Fibroblast of lung (primary cell): ENCODE data around the gene PAM.

Experiments
- EZH2 ChIP-seq: IDR thresholded peaks from 2 replicates; pipeline ENCODE4 v1.5.1; 2012; ENCODE audit warnings: low read length, control low read depth, mild to moderate bottlenecking; ENCODE audit errors: missing control alignments
- TF ChIP-seq, protein P1 (sequence below), 2 donors: IDR thresholded peaks in 1 of 2; conservative IDR thresholded peaks in 1 of 2; 1 replicate in 1 of 2; 2 replicates in 1 of 2; pipeline ENCODE4 v1.5.1; 2011 to 2012; ENCODE audit warnings: low read length in 2 of 2, control low read depth in 1 of 2, inconsistent platforms in 1 of 2, low read depth in 1 of 2, mild to moderate bottlenecking in 1 of 2

DNA sequence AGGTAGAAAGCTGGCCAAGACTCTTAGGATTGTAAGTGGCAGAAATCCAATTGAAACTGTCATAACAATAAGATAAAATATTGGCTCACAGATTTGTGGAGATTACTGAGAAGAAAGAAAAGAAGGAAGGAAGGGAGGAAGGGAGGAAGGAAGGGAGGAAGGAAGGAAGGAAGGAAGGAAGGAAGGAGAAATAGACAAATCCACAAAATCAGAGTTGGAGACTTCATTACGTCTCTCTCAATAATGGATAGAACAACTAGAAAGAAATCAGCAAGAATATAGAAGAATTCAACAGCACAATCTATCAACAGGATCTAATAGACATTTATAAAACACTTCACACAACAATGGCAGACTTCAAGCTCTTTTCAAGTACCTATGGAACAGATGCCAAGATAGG is 17.9 kb upstream of the PAM start:
- TF ChIP-seq, protein P1, sequence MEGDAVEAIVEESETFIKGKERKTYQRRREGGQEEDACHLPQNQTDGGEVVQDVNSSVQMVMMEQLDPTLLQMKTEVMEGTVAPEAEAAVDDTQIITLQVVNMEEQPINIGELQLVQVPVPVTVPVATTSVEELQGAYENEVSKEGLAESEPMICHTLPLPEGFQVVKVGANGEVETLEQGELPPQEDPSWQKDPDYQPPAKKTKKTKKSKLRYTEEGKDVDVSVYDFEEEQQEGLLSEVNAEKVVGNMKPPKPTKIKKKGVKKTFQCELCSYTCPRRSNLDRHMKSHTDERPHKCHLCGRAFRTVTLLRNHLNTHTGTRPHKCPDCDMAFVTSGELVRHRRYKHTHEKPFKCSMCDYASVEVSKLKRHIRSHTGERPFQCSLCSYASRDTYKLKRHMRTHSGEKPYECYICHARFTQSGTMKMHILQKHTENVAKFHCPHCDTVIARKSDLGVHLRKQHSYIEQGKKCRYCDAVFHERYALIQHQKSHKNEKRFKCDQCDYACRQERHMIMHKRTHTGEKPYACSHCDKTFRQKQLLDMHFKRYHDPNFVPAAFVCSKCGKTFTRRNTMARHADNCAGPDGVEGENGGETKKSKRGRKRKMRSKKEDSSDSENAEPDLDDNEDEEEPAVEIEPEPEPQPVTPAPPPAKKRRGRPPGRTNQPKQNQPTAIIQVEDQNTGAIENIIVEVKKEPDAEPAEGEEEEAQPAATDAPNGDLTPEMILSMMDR (conservative IDR thresholded peaks at IDR 0.05 in 1 of 2, IDR thresholded peaks at IDR 0.05 in 1 of 2; ENCODE audit: low read depth in 1 of 2, low read length in 2 of 2), result no peak
- no peak for TF ChIP-seq EZH2
